ENCODE results near the gene CDHR3. TPM values are rescaled to one million over a fixed set of nuclear protein-coding genes. Genes with fewer than 3 reads are reported as not detected.
A peak's percentile ranks its signal among the peaks of the same experiment; 100 is the strongest.

The CDHR3 gene
- total RNA-seq, 1 donor from 2014 or later: 1.4 TPM

DNA sequence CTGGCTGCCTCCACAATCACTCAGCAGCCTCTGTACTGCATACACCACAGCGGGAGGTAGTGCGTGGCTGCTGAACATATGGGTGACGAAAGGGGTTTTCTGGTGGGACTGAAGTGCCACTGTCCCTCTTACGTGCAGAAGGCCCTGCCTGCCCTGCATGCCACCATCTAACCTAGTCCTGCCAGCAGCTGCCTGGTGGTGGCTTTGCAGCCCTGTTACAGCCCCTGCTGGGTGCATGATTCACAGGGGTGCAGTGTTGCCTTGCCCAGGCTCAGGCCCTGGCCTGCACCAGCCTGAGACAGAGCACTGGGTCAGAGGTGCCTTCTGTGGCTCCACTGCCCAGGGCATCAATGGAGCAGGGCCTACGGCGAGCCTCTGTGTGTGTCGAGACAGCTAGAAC is 98.9 kb downstream of the CDHR3 start:
- DNase-seq (no peak), ATAC-seq (no peak)
- Histone ChIP-seq H3K9me3 (no peaks in the 10 kb centered on the region), H3K27me3 (no peaks in the 10 kb centered on the region), H3K27ac (no peak overlapping the region), H3K4me3 (no peak overlapping the region), H3K4me1 (peaks cover 28% of the 10 kb centered on the region), H3K36me3 (no peaks in the 10 kb centered on the region)
- intact Hi-C loops (cut with DNase I): no loop called here
- TF ChIP-seq, protein P1, sequence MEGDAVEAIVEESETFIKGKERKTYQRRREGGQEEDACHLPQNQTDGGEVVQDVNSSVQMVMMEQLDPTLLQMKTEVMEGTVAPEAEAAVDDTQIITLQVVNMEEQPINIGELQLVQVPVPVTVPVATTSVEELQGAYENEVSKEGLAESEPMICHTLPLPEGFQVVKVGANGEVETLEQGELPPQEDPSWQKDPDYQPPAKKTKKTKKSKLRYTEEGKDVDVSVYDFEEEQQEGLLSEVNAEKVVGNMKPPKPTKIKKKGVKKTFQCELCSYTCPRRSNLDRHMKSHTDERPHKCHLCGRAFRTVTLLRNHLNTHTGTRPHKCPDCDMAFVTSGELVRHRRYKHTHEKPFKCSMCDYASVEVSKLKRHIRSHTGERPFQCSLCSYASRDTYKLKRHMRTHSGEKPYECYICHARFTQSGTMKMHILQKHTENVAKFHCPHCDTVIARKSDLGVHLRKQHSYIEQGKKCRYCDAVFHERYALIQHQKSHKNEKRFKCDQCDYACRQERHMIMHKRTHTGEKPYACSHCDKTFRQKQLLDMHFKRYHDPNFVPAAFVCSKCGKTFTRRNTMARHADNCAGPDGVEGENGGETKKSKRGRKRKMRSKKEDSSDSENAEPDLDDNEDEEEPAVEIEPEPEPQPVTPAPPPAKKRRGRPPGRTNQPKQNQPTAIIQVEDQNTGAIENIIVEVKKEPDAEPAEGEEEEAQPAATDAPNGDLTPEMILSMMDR (IDR thresholded peaks at IDR 0.05): no peak

DNA sequence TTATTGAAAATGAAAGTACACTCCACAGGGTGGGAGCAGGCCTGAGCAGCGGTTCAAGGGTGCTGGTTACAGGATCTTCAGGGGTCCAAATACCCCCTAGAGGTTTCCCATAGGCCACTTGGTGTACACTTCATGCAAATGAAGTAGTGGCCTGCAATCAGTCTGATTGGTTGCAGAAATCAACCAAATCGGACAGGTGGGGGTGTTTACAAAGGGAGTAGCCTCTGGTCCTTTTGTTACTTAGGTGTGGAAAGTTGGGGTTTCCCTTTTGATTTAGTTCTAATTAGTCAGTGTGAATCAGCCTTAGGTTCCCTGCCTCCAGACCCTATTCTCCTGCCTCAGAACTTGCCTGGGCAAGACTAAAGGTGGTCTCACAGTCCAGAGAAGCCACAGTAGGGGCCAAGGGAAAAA is 99.5 kb downstream of the CDHR3 start:
- H3K27me3 ChIP-seq: no peaks in the 10 kb centered on the region
- no peaks in the 10 kb centered on the region for H3K36me3 ChIP-seq
- TF ChIP-seq, protein P1 (IDR thresholded peaks at IDR 0.05): no peak
- ATAC-seq (no peak), DNase-seq (no peak)
- peaks cover 28% of the 10 kb centered on the region for H3K4me1 ChIP-seq
- H3K9me3 ChIP-seq: no peaks in the 10 kb centered on the region
- H3K4me3 ChIP-seq: no peak overlapping the region
- H3K27ac ChIP-seq: no peak overlapping the region
- intact Hi-C loops (cut with DNase I): no loop called here

DNA sequence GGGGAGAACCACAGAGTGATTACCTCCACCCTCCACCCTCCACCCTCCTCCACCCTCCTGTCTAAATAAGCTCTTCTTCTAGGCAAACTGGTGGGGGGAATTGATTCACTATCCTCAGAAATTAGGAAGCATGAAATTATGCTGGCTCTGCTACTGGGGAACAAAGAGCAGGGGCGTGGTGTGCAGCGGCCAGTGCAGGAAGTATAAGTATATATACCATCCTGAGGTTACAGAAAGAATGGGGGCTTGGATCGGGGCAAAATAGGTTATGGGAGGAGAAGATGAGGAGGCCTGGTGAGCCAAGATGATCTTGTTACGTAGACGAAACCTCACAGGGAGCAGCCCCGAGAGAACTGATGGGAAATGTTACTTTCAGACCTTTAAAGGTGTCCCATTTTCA is 100.0 kb downstream of the CDHR3 start:
- H3K27ac ChIP-seq: no peak overlapping the region
- no peaks in the 10 kb centered on the region for H3K9me3 ChIP-seq
- TF ChIP-seq, protein P1 (IDR thresholded peaks at IDR 0.05): no peak
- DNase-seq (no peak), ATAC-seq (no peak)
- H3K4me3 ChIP-seq: no peak overlapping the region
- peaks cover 28% of the 10 kb centered on the region for H3K4me1 ChIP-seq
- H3K27me3 ChIP-seq: no peaks in the 10 kb centered on the region
- H3K36me3 ChIP-seq: no peaks in the 10 kb centered on the region
- intact Hi-C loops (cut with DNase I): no loop called here

DNA sequence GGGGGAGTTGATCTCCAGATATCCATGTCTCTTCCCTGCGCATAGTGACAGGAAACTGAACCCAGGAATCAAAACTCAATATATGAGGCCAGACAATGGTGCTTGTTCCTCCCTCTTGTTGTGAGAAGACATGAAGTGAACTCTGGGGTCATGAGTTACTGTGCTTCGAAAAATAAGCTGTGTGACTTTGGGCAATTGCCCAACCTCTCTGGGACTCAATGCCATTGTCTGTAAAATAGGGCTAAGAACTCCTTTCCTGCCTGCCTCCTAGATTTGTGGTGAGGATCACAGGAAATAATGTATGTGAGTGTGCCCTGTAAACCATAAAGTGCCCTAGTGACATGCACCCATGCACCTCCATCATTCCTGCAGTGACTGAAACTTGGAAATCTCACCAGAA is 100.6 kb downstream of the CDHR3 start:
- H3K36me3 ChIP-seq: no peaks in the 10 kb centered on the region
- no peaks in the 10 kb centered on the region for H3K9me3 ChIP-seq
- ATAC-seq (no peak), DNase-seq (no peak)
- peaks cover 22% of the 10 kb centered on the region for H3K4me1 ChIP-seq
- H3K4me3 ChIP-seq: no peak overlapping the region
- H3K27ac ChIP-seq: no peak overlapping the region
- H3K27me3 ChIP-seq: no peaks in the 10 kb centered on the region
- TF ChIP-seq, protein P1 (IDR thresholded peaks at IDR 0.05): no peak
- intact Hi-C loops (cut with DNase I): no loop called here

DNA sequence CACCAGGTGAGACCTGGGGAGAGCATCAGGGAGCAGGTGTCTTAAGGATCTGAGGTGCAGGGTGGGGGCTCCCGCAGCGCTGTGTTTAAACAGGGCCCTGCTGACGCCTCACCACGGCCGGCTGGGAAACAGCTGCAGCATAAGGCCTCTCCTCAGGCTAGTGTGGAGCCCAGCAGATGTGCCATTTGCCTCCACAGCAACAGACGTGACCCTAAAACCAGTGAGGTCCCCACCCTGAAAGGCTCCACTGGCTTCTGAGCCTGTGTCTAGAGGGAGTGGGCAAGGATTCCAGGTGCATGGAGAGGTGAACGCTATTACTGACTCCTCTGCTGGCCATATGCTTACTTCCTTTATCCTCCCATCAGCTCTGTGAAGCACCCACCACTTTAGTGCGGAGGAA is 101.3 kb downstream of the CDHR3 start:
- ATAC-seq (no peak), DNase-seq (no peak)
- peak overlapping the region; percentile 42 for H3K27ac ChIP-seq
- intact Hi-C loops (cut with DNase I): no loop called here
- H3K4me3 ChIP-seq: no peak overlapping the region
- H3K4me1 ChIP-seq: peaks cover 21% of the 10 kb centered on the region
- no peaks in the 10 kb centered on the region for H3K36me3 ChIP-seq
- no peaks in the 10 kb centered on the region for H3K9me3 ChIP-seq
- no peaks in the 10 kb centered on the region for H3K27me3 ChIP-seq
- TF ChIP-seq, protein P1 (IDR thresholded peaks at IDR 0.05): no peak
